Superior temporal gyrus (tissue), 1 donor: ENCODE measurements around the gene OPN1MW3.
"Not testable (repeated sequence)": the region's sequence is repeated elsewhere in the genome, so short reads cannot be mapped to it uniquely, and the experiment has no call there.

Experiments used
- DNase-seq: peaks from one replicate; pipeline ENCODE4 v3.0.0-alpha.2; 2016; ENCODE audit errors: extremely low spot score

The OPN1MW3 gene

DNA sequence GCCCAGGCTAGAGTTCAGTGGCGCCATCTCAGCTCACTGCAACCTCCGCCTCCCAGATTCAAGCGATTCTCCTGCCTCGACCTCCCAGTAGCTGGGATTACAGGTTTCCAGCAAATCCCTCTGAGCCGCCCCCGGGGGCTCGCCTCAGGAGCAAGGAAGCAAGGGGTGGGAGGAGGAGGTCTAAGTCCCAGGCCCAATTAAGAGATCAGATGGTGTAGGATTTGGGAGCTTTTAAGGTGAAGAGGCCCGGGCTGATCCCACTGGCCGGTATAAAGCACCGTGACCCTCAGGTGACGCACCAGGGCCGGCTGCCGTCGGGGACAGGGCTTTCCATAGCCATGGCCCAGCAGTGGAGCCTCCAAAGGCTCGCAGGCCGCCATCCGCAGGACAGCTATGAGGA is at the start of gene OPN1MW3:
OPN1MW3 (plus strand) TSS at position 301 of the 400 bp plus-strand sequence; CDS start at position 339, 38 bp downstream.
- not testable (repeated sequence) for DNase-seq

DNA sequence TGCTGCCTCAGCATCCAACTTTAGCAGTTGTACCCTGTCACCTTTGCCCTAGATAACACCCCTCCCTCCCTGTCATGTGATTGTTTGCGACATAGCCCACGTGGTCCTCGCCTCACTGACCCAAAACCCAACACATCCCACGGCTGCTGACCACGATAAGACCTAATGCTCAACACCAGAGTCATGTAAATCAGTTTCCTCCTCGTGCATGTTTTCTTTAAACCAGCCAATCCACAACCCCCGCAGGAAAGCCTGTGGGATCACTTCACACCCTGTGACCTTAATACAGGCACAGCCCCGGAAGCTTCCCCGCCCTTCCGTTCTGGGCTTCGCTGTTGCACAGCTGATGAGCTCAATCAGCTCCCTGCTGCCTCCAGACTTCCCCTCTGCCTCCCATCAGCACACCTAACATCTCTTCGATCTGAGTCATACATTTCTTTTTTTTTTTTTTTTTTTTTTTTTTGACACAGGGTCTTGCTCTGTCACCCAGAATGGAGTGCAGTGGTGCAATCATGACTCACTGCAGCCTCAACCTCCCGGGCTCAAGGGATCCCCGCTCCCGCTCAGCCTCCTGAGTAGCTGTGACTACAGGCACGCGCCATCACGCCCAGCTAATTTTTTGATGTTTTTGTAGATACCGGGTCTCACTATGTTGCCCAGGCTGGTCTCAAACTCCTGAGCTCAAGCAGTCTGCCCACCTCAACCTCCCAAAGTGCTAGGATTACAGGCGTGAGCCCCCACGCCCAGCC is 47.5 kb upstream of the OPN1MW3 start:
- DNase-seq = not testable (repeated sequence)

DNA sequence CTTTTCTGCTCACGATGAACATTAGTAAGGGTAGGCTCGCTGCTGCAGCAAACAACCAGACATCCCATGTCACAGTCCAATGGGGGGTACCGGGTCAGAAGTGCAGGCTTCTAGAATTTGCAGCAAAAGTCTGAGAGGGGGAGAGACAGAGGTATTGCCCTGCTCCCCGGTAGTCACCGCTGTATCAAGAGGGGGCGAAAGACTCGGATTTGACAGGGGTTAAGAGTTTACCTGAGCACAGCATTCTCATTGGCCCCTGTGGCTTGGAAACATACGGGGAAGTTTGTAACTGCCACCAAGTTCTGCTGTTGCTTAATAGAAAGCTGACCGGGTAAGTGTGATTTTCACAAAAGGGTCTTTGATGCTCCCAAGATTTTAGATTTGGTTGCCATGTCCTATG is 46.3 kb upstream of the OPN1MW3 start:
- not testable (repeated sequence) for DNase-seq

DNA sequence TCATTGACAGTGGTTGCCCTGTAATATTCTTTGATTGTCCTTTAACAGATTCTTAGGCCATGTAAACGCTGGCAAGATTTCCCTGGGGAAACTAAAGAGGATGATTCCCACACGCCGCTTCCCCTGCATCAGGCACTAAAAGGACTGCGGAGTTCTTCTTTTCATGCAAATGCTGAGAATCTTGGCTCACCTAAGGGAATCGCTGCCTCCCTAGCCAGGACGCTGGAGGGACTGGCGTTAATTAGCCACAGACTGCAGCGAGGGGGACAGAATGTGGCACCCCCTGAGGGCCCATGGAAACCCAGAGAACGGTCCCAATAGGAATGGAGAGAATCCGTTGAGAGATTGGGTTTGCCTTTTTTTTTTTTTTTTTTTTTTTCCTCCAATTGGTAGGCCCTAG is 45.9 kb upstream of the OPN1MW3 start:
- DNase-seq = not testable (repeated sequence)

DNA sequence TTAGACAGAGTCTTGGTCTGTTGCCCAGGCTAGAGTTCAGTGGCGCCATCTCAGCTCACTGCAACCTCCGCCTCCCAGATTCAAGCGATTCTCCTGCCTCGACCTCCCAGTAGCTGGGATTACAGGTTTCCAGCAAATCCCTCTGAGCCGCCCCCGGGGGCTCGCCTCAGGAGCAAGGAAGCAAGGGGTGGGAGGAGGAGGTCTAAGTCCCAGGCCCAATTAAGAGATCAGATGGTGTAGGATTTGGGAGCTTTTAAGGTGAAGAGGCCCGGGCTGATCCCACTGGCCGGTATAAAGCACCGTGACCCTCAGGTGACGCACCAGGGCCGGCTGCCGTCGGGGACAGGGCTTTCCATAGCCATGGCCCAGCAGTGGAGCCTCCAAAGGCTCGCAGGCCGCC is 37.9 kb upstream of the OPN1MW3 start, which contains the start of gene OPN1MW2:
OPN1MW2 (plus strand) TSS at position 301 of the 400 bp plus-strand sequence; CDS start at position 361, 60 bp downstream.
- DNase-seq = not testable (repeated sequence)

DNA sequence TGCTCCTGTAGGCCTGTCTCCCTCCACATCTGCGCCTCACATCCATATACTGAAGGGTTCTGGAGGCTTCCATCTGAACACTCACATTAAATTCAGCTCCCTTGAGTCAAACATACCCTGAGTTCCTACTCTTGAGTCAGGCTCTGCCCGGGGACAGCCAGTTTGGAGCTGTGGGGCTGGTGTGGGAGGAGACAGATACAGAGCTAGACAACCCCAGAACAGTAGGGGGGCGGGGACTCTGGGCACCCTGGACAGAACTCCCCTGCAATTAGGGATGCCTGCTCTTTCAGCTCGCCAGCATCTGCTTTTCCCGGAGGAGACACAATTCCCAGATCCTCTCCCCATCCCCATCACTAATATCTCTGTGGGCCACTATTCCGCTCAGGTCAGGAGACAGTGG is 32.1 kb upstream of the OPN1MW3 start:
- not testable (repeated sequence) for DNase-seq

DNA sequence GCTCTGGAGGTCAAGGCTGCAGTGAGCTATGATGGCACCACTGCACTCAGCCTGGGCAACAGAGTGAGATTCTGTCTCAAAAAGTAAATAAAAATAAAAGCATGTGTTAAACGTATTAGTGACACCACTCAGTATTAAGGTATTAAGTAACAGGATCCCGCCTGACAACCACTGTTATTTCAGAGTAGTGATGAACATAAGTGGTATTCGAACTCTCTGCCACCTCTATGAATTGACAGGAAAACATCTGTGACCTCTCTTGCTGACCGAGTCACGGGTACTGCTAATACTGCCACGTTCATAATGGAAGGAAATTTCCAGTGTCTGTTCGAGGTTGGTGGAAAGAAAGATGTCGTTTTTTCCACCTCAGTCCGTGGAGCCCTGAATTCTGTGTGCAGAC is 30.7 kb upstream of the OPN1MW3 start:
- not testable (repeated sequence) for DNase-seq

DNA sequence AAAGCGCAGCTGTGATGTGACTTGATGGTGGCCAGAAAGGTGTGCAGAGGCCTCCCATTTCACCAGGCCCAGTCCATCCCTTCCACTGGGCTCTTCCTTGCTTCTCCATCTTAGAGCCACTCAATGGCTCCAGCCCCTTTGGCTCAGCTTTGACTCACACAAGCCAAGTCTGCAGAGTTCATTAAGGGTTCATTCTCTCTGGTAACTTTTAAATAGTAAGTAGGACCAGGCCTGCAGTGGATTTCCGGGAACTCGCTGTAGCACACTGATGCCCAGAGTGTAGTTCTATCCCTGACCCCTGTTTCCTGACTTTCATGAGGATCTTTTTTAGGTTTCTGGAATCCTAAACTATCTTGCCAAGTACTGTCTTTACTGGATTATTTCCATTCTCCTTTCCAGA is 25.9 kb upstream of the OPN1MW3 start:
- DNase-seq = not testable (repeated sequence)

DNA sequence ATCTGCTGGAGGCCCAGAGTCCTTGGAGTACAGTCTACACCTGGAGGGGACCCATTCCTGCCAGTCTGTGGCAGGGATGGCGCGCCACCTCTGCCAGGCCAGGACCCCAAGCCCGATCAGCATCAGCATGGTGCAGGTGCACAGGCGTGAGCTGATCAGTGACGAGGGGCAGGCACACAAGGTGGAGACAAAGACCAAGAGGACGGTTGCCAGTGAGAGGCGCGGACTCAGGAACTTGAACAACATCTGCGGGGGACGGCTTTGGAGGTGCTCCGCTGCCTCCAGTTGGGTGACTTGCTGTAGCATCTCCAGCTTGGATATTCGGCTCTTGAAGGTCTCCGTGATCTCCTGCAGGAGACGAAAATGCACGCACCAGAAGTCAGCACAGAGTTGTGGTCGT is 23.8 kb upstream of the OPN1MW3 start:
- DNase-seq = not testable (repeated sequence)

DNA sequence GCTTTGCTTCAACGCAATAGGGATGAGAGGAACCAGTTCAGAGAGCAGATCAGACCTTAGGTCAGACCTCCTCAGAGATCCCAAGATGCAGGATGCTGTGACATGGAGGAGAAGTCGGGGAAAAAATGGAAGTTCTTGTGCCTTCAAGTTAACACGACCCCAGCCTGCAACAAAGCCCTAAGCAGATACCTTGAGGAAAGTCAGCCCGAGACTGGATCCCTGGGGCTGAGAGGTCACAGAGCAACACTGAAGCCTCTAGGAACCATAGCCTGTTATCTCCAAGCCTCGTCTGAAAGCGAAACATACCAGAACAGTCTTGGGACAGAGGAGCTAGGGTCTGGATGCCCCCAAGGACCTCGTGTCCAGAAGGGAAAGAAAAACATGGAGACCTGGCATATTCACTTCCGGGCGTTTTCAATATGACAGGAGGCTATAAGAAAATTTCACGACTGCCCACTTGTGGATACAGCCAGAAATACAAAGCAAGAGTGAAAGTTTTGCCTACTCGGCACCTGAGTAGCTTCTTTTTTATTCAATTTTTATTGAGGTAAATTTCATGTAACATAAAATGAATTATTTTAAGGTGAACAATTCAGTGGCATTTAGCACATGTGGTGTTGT is 18.3 kb upstream of the OPN1MW3 start:
- DNase-seq = not testable (repeated sequence)

DNA sequence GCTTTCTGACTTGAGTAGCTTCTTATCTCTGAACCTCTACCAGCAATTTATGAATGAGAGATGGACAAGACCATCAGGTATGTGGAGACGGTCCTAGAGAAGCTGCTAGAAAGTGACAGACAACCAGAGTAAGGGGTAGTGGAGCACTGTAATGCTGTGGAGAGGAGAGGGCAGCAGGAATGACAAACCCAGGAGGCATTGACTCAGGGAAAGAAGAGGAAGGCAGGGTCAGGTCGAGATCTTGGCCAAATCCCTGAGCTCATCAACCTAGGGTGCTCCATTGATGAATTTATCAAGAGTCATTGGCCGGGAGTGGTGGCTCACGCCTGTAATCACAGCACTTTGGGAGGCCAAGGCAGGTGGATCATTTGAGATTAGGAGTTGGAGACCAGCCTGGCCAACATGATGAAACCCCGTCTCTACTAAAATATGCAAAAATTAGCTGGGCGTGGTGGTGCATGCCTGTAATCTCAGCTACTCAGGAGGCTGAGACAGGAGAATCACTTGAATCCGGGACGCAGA is 17.3 kb upstream of the OPN1MW3 start:
- DNase-seq = not testable (repeated sequence)

DNA sequence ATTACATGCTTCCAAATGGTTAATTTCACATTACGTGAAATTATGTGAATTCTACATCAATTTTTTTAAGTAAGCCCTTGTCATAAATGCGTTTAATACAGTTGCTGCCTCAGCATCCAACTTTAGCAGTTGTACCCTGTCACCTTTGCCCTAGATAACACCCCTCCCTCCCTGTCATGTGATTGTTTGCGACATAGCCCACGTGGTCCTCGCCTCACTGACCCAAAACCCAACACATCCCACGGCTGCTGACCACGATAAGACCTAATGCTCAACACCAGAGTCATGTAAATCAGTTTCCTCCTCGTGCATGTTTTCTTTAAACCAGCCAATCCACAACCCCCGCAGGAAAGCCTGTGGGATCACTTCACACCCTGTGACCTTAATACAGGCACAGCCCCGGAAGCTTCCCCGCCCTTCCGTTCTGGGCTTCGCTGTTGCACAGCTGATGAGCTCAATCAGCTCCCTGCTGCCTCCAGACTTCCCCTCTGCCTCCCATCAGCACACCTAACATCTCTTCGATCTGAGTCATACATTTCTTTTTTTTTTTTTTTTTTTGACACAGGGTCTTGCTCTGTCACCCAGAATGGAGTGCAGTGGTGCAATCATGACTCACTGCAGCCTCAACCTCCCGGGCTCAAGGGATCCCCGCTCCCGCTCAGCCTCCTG is 9.9 kb upstream of the OPN1MW3 start:
- DNase-seq = not testable (repeated sequence)

DNA sequence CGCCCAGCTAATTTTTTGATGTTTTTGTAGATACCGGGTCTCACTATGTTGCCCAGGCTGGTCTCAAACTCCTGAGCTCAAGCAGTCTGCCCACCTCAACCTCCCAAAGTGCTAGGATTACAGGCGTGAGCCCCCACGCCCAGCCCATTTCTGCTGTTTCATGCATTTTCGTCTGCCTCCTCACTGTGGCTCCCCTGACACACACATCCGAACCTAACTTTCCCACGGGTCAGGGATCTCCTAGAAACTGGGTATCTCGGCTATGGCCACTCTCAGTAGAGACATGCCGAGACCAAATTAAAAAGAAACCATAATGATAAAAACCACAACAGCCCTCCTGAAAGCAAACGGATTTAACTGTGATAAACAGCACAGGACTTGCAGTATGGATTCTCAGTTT is 9.3 kb upstream of the OPN1MW3 start:
- DNase-seq = not testable (repeated sequence)

DNA sequence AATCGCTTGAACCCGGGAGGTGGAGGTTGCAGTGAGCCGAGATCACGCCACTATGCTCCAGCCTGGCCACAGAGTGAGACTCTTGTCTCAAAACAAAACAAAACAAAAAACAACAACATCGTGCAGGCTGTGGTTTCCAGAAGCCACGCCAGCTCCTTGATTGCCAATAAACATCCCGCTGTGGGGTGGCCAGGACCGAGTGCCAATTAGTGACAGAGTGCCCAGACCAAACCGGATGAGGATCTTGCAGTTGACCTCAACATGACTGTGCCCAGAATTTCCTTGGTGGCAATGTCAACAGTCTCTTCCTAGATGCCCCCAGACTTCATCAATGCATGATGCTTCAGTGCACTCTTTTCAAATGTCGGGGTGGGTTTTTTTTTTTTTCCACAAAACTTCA is 1.3 kb downstream of the OPN1MW3 start:
- DNase-seq = not testable (repeated sequence)

DNA sequence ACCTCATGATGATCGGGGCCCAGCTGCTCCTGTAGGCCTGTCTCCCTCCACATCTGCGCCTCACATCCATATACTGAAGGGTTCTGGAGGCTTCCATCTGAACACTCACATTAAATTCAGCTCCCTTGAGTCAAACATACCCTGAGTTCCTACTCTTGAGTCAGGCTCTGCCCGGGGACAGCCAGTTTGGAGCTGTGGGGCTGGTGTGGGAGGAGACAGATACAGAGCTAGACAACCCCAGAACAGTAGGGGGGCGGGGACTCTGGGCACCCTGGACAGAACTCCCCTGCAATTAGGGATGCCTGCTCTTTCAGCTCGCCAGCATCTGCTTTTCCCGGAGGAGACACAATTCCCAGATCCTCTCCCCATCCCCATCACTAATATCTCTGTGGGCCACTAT is 5.7 kb downstream of the OPN1MW3 start:
- not testable (repeated sequence) for DNase-seq

DNA sequence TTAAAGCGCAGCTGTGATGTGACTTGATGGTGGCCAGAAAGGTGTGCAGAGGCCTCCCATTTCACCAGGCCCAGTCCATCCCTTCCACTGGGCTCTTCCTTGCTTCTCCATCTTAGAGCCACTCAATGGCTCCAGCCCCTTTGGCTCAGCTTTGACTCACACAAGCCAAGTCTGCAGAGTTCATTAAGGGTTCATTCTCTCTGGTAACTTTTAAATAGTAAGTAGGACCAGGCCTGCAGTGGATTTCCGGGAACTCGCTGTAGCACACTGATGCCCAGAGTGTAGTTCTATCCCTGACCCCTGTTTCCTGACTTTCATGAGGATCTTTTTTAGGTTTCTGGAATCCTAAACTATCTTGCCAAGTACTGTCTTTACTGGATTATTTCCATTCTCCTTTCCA is 11.9 kb downstream of the OPN1MW3 start:
- not testable (repeated sequence) for DNase-seq

DNA sequence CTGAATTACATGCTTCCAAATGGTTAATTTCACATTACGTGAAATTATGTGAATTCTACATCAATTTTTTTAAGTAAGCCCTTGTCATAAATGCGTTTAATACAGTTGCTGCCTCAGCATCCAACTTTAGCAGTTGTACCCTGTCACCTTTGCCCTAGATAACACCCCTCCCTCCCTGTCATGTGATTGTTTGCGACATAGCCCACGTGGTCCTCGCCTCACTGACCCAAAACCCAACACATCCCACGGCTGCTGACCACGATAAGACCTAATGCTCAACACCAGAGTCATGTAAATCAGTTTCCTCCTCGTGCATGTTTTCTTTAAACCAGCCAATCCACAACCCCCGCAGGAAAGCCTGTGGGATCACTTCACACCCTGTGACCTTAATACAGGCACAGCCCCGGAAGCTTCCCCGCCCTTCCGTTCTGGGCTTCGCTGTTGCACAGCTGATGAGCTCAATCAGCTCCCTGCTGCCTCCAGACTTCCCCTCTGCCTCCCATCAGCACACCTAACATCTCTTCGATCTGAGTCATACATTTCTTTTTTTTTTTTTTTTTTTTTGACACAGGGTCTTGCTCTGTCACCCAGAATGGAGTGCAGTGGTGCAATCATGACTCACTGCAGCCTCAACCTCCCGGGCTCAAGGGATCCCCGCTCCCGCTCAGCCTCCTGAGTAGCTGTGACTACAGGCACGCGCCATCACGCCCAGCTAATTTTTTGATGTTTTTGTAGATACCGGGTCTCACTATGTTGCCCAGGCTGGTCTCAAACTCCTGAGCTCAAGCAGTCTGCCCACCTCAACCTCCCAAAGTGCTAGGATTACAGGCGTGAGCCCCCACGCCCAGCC is 27.3 kb downstream of the OPN1MW3 start:
- DNase-seq = not testable (repeated sequence)

DNA sequence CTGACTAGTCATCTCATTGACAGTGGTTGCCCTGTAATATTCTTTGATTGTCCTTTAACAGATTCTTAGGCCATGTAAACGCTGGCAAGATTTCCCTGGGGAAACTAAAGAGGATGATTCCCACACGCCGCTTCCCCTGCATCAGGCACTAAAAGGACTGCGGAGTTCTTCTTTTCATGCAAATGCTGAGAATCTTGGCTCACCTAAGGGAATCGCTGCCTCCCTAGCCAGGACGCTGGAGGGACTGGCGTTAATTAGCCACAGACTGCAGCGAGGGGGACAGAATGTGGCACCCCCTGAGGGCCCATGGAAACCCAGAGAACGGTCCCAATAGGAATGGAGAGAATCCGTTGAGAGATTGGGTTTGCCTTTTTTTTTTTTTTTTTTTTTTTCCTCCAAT is 29.0 kb downstream of the OPN1MW3 start:
- not testable (repeated sequence) for DNase-seq

DNA sequence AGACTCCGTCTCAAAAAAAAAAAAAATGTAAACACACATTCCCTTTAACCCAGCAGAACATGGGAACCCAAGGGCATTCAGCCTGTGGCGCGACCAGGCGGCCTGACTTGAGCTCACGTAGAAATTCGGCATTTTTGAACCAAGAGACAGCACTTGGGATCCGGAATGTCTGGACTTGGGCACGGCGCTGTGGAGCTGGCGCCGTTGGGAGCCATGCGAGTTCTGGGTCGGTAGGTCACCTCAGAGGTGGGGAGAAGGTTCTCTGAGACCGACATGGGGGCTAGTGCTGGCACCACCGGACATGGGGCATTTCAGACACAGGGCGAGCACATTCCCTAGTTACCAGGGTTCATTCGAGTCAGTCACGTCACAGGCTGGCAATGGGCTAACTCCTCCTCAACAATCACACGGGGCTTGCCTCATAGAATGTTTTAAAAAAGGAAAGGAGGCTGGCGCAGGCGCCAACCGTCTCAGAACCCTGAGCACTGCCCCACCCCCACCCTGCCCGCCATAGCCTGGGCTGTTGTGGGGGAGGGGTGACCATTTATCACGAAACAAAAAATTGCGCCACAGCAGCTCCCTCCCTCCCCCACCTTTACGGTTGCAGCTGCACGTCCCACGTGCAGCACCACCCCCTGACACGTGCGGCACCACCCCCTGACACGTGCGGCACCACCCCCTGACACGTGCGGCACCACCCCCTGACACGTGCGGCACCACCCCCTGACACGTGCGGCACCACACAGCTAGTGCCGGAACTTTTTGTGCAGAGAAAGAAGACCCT is 37.6 kb downstream of the OPN1MW3 start, which contains the start of gene TEX28:
TEX28 (minus strand) TSS at position 334 of the 784 bp plus-strand sequence. CDS start 3,007 bp downstream, outside the sequence.
- DNase-seq = no peak

DNA sequence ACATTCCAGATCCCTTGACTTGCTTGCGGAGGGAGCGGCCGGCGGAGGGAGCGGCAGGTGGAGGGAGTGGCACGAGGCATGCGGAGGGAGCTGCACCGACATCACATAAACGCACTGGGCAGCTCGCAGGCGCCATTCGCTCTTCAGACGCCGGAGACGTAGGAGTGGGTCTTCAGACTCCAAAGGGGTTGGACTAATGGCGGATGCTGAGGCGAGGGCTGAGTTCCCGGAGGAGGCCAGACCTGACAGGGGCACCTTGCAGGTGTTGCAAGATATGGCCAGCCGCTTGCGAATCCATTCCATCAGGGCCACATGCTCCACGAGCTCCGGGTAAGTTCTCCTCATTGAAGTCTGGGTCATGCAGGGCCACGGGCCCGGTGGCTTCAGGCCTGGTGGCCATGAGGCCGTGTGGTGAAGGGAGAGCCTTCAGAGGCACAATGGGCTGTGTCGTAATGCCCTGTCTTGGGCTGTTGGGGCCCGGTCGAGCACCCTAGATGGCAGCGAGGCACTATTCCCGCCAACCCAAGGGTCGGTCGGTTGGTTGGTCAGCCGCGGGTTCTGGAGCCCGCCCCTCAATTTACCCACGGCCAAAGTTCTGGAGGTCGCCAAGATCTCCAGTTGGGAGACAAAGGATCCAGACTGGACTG is 38.4 kb downstream of the OPN1MW3 start, which contains the start of gene TKTL1:
TKTL1 (plus strand) TSS at position 132 of the 647 bp plus-strand sequence; CDS start at position 197, 65 bp downstream.
- DNase-seq = no peak
